Smooth muscle cell of the brain vasculature (primary cell): ENCODE results near the gene SLC8A2.

ENCODE experiments used
- DNase-seq: peaks from one replicate; pipeline ENCODE4 v3.0.0-alpha.2; 2012; ENCODE audit warnings: low read depth, low spot score

SLC8A2 gene

DNA sequence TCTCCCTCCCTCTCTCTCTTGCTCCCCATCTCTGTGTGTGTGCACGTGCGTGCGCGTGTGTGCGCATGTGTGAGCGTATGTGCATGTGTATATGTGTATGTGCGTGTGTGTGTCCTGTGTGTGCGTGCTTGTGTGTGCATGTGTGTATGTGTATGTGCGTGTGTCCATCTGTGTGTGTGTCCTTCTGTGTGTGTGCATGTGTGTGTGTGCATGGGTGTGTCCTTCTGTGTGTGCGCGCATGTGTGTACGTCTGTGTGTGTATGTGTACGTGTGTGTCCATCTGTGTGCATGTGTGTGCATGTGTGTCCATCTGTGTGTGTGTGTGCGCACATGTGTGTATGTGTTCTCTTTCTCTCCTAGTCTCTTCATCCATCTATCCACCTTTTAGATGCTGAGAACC is 12.2 kb downstream of the SLC8A2 start:
- DNase-seq: no peak

DNA sequence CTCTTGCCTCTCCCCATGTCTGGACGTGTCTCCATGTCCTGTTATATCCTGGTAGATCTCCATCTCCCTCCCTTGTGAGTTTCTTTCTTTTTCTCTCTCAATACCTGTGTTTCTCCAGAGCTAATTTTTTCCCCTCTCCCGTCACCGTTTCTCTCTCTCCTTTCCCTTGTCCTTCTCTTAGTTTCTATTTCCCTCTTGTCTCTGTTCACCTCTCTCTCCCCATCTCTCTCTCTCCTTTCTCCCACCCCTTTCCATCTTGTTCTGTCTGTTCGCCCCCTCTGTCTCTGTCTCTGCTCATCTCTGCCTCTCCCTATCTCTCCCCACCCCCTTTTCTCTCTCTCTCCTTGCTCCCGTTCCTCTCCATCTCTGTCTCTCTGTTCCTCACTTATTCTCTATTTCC is 13.0 kb downstream of the SLC8A2 start:
- DNase-seq: no peak

DNA sequence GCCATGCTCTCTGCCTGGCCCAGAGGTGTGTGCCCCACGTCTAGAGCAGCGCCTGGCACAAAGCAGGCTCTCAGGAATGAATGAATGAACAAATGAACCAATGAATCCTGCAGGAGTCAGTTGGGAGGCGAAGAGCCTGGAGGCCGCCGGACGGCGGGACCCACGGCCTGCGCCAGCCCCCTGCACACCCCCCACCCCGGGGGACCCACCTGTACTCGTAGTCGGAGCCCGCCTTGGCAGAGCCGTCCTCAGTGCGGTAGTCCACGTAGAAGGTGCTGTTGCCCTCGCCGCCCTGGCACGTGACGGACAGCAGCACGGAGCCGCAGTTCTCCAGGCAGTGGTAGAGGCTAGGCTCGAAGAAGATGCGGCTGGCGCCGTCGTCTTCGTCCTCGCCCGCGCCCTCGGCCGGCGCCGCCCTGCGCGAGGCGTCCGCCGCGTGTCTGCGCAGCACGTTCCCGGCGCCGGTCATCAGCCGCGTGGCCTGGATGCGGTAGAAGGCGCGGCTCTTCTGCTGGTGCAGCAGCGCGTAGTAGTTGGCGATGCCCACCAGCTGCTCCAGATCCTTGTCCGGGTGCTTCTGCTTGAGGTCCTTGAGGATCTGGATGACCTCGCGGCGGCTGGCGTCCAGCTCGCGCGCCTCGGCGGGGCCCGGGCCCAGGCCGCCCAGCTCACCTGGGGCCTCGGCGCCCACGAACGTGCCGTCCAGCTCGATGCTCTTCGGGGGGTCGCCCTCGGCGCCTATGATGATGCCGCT is 14.8 kb downstream of the SLC8A2 start:
- no peak for DNase-seq

DNA sequence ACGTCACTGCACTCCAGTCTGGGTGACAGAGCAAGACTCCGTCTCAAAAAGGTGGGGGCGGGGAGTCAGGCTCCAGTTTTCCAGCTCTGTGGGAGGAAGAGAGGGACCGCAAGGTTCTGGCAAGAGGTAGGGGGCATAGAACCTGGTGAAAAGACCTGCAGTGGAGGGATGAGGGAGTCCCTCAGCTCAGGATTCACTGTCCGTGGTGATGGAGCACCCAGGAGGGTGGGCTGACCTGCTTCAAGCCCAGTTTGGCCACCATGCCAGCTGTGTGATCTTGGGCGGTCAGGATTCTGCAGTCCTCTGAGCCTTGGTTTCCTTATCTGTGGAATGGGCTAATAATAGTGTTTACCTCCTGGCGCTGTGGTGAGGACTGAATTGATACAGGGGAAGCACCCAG is 21.2 kb downstream of the SLC8A2 start:
- DNase-seq: no peak

DNA sequence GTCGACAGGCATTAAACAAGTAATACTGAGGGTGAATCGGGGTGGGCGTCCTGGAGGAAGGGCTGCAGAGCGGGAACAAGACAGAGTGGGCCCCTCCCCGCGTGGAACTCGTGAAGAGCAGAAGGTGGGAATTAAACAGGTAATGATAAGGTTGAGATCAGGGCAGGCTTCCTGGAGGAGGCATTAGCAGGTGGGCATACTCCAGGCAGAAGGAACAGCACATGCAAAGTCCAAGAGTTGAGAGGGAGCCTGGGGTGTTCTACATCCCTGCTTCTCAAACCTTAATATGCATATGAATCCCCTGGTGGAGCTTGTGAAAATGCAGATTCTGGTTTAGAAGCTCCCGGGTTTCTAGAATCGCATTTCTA is 23.3 kb downstream of the SLC8A2 start:
- no peak for DNase-seq

DNA sequence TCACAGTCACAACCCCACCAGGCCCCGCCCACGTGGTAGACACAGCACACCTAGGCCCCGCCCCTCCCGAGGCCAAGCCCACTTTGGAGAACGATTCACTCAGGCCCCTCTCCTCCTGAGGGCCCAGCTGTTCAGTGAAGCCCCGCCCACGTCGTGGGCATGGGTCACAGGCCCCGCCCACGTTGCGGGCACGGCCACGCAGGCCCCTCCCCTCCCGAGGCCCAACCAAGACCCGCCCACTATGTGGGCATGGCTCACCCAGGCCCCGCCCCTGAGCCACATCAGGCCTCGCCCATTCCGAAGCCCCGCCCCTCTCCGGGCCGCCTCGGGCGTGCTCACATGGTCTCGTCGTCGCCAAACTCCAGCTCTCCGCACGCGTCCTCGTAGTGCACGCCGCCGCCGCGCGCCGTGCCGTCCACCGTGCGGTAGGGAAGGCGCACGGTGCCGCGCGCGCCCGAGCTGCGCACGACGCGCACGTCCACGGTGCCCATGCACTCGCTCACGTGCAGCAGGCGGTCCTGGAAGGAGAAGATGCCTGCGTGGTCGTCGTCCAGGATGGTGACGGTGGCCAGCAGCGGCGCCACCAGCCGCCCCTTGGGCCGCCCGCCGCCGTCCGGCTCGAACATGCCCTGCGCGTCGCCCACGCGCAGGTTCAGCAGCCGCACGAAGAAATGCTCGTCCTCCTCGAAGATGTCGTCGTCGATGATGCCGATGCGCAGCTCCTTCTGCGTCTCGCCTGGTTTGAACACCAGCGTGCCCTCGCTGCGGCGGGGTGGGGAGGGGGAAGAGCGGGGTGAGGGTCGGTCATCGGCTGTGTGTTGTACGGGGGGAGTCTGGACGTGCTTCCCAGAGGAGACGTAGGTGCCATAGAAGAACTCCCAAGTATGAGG is 24.0 kb downstream of the SLC8A2 start:
- DNase-seq: no peak

DNA sequence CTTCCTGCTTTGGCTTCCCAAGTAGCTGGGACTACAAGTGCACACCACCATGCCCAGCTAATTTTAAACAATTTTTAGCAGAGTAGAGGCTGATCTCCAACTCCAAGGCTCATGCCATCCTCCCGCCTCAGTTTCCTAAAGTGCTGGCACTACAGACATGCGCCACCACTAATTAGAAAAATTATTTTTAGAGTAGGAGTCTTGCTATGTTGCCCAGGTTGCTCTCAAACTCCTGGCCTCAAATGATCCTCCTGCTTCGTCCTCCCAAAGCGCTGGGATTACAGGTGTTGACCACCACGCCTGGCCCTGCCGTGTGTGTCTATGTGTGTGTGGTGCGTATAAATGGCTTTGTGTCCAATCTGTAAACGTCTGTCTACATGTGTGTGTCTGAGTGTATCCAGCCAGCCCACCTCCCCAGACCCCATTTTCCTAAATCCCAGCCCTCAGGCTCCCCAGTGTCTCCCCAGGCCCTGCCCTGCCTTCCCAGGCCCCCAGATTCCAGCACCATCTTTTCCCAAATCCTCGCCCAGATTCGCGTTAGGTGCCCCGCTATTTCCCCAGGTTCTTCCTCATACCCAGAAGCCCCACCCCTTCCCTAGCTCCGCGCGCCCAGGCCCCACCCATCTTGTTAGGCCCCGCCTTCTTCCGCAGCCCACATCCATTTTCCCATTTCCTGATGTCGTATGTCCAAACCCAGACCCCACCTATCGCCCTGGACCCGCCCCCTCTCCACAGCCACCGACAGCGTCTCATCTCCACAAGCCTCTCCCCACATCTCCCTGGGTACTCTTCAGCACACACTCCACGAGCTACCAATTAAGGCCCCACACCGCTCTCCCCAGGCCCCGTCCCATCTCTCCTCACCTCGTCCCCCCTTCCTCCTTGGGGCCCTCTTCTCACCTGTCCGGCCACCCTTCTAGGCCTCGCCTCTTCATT is 24.9 kb downstream of the SLC8A2 start:
- no peak for DNase-seq

DNA sequence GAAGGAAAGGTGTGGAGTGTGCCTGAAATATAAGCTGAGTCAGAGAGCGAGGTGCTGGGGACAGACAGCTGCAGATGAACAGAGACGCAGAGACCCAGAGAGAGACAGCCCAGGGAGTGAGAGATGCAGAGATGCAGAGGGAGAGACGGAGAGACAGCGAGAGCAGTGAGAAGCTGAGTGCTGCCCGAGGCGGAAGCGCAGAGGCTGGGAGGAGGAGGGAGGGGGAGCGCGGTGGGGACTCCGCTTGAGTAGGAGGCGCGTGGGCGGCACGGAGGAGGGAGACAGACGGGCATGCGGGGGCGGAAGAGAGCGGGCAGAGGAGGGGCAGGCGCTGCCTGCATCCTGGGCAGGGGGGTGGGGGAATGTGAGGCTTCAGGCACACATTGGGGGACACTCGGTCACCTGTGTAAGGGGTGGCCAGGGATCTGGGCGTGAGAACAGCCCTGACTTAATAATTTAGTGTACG is 25.7 kb downstream of the SLC8A2 start:
- no peak for DNase-seq

DNA sequence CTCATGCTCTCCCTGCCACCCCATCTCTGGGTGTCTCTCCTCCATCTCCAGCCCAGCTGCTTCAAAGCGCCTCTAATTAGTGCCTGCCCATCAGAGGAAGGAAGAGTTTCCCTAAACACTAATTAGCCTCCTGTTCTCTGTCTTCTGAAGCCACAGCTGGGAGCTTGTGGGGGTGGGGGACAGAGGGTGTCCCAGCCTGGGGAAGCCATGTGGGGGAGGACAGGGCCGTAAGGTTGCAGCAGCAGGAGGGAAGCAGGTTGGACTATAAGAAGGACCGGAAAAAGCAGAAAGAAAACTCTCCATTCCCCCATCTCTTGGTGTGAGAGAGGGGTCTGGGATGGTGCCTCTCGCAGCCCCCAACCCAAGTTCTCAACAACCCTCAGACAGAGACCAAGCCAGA is 26.2 kb downstream of the SLC8A2 start:
- no peak for DNase-seq

DNA sequence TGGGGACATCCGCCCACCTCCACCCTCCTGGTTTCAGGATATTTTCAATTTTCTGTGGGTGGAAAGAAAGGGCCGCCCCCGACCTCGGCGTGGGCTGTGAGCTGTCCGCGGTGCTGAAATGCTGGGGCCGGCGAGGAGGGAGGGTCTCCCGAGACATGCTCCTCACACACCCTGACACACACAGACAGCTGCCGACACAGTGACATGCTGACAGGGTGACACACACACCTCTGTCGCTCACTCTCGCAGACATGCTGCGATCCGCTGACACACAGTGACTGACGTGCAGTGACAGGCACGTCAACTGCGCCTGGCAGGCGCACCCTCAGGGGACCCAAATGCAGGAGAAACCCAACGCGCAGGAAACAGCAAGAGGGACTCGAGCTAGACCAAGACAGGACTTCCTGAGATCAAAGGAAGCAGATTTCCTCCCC is 27.3 kb downstream of the SLC8A2 start:
- DNase-seq: no peak

DNA sequence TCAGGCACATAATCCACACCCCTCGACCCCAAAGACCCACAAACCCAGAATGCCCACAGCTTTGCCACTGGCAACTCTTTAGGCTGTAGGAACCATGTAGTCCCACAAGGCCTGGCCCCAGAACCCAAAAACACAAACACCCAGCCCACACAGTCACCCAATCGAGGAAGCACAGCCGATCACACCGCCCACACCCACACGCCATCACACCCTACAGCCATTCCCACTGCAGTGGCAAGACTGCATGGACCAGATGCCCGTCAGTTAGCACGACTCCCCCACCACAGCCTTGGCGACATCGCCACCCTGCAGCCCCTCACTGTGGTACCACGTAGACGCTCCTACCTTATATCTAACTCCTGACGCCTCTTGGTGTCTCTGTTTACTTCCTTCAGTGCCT is 28.4 kb downstream of the SLC8A2 start:
- no peak for DNase-seq

DNA sequence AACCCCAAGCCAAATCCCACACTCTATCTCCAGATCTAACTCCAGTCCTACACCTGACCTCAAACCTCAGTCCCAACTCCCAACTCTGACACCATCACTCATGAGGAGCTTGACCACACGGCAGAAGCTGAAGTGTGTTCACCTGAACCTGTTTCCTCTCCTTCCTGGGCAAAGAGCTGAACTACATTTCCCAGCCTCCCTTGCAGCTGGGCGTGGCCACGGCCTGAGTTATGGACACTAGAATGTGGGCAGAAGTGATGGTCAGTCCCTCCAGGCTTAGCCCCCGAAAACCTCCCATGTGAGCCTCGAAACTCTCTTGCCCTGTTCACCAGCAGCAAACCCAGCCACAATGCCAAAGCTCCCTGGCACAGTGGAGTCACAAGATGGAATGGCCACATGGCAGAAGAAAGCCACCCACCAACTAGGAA is 32.9 kb downstream of the SLC8A2 start:
- DNase-seq: no peak

DNA sequence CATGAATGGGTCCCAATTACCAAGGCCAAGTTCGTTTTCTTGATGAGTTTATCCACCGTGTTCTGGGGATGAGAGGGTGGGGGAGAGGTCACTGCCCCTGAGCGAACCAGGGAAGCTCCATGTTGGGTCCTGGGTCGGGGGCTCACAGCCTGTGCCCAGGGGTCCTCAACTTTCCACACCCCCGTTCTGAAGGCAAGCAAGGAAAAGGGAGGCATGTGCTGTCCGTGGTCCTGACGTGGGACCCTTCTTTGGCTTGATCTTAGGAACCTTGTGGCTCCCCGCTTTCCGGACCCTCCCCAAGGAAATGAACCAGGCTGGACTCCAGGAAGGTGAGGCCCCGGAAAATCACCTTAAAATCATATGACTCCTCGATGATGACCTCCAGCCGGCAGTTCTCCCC is 34.2 kb downstream of the SLC8A2 start:
- DNase-seq: no peak

DNA sequence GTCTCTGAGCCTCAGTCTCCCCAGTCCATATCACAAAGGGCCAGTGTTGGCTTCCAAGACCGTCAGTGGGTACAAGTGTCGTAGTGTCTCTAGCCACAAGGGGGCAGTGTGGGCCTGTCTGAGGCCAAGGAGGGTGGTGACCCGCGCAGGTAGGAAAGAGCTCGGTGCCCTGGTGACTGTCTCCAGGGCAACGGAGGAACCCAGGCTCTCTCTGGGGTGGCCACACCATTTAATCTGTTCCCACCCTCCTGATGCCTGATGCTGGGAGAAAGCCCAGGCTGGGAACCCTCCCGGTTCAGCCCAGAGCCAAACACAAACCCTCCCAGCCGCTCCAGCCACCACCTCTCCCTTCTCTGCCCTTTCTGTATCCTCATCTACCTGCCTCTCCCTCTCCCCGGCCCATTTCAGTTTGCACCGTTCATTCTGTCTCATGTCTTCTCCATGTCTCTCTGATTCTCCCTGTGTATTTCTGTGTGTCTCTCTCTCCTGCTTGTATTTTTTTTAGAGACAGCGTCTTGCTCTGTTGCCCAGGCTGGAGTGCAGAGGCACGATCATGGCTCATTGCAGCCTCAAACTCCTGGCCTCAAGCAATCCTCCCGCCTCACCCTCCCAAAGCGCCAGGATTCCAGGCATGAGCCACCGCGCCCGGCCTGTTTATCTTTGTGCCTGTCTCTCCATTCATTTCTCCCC is 34.8 kb downstream of the SLC8A2 start:
- DNase-seq: no peak

DNA sequence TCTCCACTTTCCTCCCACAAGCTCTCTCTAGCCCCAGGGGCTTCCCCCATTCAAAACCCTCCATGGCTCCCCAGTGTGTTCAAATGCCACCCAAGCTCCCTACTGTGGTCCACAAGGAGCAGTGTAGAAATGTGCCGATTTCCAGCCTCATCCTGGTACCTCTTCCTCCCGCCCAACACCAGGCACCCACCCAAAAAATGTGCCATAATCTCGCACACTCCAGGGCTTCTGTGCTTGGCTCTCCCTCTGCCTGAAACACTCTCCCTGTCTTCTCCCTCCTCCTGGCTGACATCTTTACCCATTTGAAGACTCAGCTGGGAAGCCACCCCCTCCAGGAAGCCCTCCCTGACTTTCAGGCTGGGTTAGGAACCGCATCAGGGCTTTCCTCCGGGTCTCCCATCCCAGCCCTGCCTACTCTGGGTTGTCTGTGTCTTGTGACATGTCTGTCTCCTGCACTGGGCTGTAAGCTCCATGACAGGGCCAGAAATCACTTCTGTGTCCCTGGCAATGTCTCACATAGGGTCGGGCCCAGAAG is 35.7 kb downstream of the SLC8A2 start:
- DNase-seq: no peak

DNA sequence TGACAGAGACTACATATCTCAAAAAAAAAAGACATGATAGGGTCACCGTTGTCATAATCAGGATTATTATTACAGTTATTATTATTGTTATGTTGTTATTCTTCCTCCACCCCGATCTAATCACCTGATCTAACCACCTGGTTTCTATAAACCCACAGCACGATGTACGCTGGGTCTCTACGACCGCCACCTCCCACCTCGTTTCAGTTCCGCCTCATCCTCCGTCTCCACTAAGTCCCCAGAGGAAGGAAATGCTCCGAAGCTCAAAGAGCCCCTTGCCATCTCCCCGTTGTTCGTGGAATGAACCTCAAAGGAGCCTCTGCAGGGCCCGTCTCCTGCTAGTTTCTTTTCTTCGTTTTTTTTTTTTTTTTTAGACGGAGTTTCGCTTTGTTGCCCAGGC is 36.5 kb downstream of the SLC8A2 start:
- DNase-seq: no peak

DNA sequence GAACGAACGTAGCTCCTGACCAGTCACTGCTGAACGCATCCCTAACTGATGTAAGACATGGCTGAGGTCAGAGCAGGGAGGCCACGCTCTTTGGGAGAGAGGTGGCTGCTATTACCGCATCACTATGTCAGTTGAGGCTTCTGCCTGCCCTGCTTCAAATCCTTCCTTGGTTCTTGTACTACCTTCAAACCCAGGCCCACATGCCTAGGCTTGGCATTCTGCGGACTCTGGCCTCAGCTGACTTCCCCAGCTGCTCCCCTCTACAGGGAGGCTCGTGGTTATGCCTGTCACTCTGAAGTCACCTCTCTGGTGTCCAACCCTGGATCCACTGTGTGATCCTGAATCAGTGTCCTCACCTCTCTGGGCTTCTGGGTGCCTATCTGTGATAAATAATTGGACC is 37.6 kb downstream of the SLC8A2 start:
- no peak for DNase-seq

DNA sequence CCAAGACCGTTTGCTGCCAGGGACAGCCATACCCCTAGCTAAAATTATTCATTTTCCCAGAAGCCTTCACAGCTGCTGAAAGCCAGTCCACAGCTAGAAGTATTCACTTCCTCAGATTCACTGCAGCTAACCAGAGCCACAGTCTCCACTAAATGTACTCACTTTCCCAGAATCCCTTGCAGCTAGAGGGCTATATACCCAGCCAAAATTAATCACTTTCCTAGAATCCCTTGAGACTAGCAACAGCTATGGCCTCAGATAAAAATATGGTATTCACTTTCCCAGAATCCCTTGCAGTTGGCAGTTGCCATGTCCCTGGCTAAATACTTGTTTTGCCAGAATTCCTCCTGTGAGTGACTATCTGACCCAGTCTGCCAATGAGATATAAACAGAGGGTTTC is 38.6 kb downstream of the SLC8A2 start:
- DNase-seq: no peak

DNA sequence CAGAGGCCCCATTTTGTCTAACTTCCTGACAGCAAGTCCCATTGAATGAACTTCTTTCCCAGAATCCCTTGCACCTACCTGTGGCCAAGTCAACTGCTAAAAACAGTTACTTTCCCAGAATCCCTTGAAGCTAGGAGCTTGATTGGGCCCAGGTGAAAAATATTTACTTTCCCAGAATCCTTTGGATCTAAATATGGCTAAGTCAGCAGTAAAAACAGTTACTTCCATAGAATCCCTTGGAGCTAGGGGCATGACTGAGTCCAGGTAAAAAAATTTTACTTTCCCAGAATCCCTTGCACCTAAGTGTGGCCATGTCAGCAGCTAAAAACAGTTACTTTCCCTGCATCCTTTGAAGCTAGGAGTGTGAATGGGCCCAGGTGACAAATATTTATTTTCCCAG is 39.2 kb downstream of the SLC8A2 start:
- DNase-seq: no peak

DNA sequence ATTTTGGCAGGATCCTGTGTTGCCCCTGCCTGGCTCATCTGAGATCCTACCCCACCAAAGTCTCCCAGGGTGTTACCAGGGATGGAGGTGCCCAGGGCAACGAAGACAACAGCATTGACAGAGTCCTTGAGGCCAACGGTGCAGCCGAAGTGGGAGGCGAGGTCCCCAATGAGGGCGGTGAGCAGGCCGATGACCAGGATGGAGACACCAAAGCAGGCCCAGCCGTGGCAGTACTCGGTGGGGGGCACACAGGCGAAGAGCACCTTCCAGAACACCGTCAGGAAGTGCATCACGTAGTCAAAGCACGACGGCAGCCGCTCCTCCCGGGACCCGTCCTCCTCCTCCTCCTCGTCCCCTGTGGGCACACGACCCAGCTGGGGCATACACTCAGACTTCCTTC is 39.6 kb downstream of the SLC8A2 start:
- DNase-seq: no peak
